ENCODE data around the gene FOXP1.

DNA sequence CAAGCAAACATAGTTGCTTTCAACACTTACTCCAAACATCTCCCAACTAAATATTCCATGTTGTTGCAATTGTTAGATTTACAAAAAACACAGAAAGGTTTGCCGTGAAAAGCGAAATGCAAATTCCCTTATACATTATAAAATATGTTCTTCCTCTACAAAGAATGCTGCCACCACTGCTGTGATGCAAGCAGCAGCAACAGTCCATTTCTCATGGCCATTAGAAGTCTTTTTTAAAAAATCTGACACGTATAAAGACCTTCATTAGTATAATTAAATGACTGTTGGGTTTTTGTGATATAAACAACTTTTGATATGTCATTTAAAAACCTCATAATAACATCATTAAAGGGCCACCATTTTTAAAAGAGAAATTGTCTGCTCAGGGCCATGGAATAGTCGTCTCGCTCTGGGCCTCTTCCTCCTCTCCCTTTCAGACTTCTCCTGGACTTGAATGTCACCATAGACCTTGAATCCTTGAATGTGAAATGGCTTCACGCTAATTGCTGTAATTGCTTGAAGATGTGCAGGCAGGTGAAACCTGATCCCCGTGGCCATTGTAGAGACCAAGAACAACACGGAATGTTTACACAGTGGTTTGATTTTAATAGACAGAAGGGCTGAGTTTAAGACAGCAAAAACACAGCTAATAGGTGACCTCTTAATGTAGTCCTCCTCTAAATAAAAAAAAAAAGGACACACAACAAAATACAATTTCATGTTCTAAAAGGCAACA lies 450.4 kb downstream of the FOXP1 start:
- TF ChIP-seq CTCF (IDR thresholded peaks at IDR 0.05) (no peak), EP300 (IDR thresholded peaks at IDR 0.05) (no peak)
